Tibial artery (tissue), 4 donors: ENCODE measurements around the gene BATF3.
"Not testable (repeated sequence)": the region's sequence is repeated elsewhere in the genome, so short reads cannot be mapped to it uniquely, and the experiment has no call there.

Experiments used
- DNase-seq, 2 donors: peaks; one replicate each; pipeline ENCODE4 v3.0.0-alpha.2; 2019
- H3K27ac ChIP-seq, 2 donors: fragments of 200-600 bp; sonication (generic) in 1 of 2; 1 replicate in 1 of 2; 2 replicates in 1 of 2; pipeline ENCODE4 v1.5.1; 2018 to 2019; ENCODE audit warnings: mild to moderate bottlenecking in 1 of 2
- H3K27me3 ChIP-seq, 2 donors: fragments of 200-600 bp; sonication (generic) in 1 of 2; one replicate each; pipeline versions ENCODE4 v1.5.1 to v1.6.0; 2016 to 2019
- H3K36me3 ChIP-seq, 3 donors: fragments of 200-600 bp; sonication (generic) in 2 of 3; one replicate each; pipeline ENCODE4 v1.5.1; 2016 to 2019; ENCODE audit warnings: mild to moderate bottlenecking in 2 of 3
- H3K4me1 ChIP-seq, 4 donors: fragments of 200-600 bp; sonication (generic) in 2 of 4; 1 replicate in 3 of 4; 2 replicates in 1 of 4; pipeline ENCODE4 v1.5.1; 2016 to 2019
- H3K4me3 ChIP-seq, 2 donors: fragments of 200-600 bp; sonication (generic) in 1 of 2; 1 replicate in 1 of 2; 2 replicates in 1 of 2; pipeline ENCODE4 v1.5.1; 2018 to 2019; ENCODE audit warnings: mild to moderate bottlenecking in 2 of 2
- H3K9me3 ChIP-seq, 3 donors: fragments of 200-600 bp; sonication (generic) in 1 of 3; one replicate each; pipeline ENCODE4 v1.5.1; 2016 to 2019
- intact Hi-C: fragments of 100-400 bp; cut with DNase I; formaldehyde crosslinking; loops from one replicate; pipeline ENCODE4 v1.15.0; 2023; ENCODE audit warnings: low total_unique reads
- TF ChIP-seq, protein P1 (sequence below), 2 experiments: fragments of 200-600 bp in 1 of 2; fragments of 450-650 bp in 1 of 2; IDR thresholded peaks; one replicate each; pipeline ENCODE4 v1.5.1; 2017 to 2019; ENCODE audit warnings: antibody characterized with exemption in 2 of 2, mild to moderate bottlenecking in 1 of 2, moderate library complexity in 1 of 2

BATF3 gene

DNA sequence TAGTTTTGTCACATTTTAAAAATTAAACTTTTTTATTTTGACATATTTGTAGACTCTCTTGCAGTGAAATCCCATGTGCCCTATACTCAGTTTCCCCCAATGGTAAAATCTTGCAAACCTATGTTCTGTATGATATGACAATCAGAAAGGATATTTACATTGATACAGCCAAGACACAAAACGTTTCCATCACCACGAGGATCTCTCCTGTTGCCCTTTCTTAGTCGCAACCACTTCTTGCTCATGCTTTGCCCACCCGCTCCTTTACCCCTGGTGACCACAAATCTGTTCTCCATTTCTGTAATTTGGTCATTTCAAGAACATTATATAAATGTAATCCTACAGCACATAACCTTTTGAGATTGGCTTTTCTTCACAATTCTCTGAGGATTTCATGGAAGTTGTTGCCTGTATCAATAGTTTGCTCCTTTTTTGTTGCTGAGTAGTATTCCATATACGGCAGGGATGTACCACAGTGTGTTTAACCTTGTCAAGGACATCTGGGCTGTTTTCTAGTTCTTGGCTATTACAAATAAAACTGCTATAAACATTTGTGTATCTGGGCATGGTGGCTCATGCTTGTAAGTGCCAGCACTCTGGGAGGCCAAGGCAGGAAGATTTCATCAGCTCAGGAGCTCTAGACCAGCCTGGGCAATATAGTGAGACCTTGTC, 14.0 kb upstream of the BATF3 start:
- no peak overlapping the region for H3K27ac ChIP-seq
- no peak for DNase-seq
- H3K27me3 ChIP-seq = no peaks in the 10 kb centered on the region
- H3K4me3 ChIP-seq = no peak overlapping the region
- TF ChIP-seq, protein P1, sequence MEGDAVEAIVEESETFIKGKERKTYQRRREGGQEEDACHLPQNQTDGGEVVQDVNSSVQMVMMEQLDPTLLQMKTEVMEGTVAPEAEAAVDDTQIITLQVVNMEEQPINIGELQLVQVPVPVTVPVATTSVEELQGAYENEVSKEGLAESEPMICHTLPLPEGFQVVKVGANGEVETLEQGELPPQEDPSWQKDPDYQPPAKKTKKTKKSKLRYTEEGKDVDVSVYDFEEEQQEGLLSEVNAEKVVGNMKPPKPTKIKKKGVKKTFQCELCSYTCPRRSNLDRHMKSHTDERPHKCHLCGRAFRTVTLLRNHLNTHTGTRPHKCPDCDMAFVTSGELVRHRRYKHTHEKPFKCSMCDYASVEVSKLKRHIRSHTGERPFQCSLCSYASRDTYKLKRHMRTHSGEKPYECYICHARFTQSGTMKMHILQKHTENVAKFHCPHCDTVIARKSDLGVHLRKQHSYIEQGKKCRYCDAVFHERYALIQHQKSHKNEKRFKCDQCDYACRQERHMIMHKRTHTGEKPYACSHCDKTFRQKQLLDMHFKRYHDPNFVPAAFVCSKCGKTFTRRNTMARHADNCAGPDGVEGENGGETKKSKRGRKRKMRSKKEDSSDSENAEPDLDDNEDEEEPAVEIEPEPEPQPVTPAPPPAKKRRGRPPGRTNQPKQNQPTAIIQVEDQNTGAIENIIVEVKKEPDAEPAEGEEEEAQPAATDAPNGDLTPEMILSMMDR (IDR thresholded peaks at IDR 0.05) = no peak
- peaks cover 0 to 6% (median 0%) of the 10 kb centered on the region in 3 donors for H3K9me3 ChIP-seq
- H3K36me3 ChIP-seq = no peaks in the 10 kb centered on the region
- H3K4me1 ChIP-seq = no peaks in the 10 kb centered on the region
- intact Hi-C loops = no loop called here

DNA sequence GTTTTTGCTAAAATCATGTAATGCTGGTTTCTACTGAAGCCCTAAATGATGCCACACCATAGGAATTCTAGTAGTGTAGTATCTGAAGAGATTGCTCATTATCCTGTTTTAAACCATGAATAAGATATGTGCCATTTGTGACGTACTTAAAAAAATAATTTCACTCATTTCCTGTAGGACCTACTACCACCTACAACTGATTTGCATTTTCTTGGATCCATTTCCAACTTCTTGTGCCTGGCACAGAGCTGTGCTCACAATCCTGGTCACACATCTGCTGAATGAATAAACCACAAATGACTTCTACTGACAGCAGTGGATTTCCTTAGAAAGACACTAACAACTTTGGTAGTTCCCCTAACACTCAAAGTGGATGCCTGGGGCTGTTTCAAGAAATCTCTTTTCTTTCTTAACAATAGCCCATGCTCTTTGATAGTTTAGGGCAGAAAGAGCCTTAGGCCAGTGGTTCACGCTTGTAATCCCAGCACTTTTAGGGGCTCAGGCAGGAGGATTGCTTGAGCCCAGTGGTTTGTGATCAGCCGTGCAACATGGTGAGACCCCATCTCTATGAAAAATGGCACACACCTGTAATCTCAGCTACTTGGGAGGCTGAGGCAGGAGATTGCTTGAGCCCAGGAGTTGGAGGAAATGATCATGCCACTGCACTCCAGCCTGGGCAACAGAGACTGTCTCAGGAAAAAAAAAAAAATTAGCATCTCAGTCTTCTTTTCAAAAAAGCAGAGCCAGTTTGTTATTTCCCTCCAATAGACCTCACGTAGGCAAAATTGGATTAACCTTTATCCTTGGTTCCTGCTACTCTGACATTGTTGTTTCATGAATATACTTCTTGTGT, 13.0 kb upstream of the BATF3 start:
- Histone ChIP-seq H3K4me1 (no peaks in the 10 kb centered on the region), H3K9me3 (peaks cover 0 to 6% (median 0%) of the 10 kb centered on the region in 3 donors), H3K4me3 (no peak overlapping the region), H3K27me3 (no peaks in the 10 kb centered on the region), H3K36me3 (no peaks in the 10 kb centered on the region), H3K27ac (no peak overlapping the region)
- intact Hi-C loops = no loop called here
- DNase-seq = no peak
- TF ChIP-seq, protein P1 (IDR thresholded peaks at IDR 0.05) = no peak

DNA sequence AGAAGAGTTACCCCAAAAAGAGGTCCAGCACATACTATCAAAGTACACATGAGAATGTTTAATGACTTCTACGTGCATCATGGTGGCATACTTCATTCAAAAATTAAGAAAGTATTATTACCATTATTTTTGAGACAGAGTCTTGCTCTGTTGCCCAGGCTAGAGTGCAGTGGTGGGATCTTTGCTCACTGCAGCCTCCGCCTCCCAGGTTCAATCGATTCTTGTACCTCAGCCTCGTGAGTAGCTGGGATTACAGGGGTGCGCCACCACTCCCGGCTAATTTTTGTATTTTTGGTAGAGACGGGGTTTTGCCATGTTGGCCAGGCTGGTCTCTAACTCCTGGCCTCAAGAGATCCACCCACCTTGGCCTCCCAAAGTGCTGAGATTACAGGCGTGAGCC, 12.3 kb upstream of the BATF3 start:
- H3K27me3 ChIP-seq, H3K4me1 ChIP-seq, H3K27ac ChIP-seq, H3K36me3 ChIP-seq, intact Hi-C loops, H3K4me3 ChIP-seq, H3K9me3 ChIP-seq, DNase-seq: not testable (repeated sequence)

DNA sequence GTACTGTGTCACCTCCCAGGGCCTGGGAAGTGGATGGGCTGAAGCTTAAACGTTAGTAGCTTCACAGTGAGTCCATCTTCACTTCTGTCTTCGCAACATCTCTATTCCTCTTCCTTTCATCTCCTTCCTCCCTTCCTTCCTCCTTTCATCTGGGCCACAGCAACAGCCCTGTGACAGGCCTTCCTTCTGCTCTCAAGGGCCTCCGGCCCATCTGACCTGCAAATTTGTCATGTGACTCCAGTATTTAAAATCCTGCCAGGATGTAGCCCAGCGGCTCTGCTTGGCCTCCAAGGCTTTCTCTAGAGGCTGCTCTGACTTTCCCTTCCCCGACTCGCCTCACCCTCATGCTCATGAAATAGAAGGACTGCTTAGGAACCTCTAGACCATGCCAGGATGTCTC, 10.9 kb upstream of the BATF3 start:
- H3K27me3 ChIP-seq = no peaks in the 10 kb centered on the region
- TF ChIP-seq, protein P1 (IDR thresholded peaks at IDR 0.05) = no peak
- H3K36me3 ChIP-seq = no peaks in the 10 kb centered on the region
- peaks cover 0 to 6% (median 0%) of the 10 kb centered on the region in 3 donors for H3K9me3 ChIP-seq
- no peak overlapping the region for H3K27ac ChIP-seq
- H3K4me3 ChIP-seq = no peak overlapping the region
- no peaks in the 10 kb centered on the region for H3K4me1 ChIP-seq
- intact Hi-C loops = no loop called here
- no peak for DNase-seq

DNA sequence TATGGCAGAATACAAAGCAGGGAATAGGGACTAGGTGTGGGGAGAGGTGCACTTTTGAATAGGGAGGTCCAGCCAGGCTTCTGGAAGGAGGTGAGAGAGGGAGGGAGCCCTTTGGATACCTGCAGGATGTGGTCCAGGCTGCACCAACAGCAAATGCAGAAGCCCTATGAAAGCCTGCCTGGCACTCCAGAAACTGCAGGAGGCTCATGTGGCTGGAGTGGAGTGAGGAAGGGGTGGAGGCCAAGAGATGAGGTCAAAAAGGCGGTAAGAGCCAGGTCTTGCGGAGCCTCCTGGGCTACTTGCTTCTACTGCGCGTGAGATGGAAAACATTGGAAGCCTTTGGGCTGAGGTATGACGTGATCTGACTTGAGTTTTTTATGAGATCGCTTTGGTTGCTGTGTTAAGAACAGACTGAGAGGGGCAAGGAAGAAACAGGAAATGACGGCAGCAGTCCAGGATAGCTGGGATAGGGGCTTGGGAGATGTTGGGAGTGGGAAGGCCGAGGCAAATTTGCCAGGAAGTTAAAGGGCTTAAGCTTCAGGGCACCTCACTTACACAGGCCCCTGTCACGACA, 4.4 kb upstream of the BATF3 start:
- H3K27me3 ChIP-seq = no peaks in the 10 kb centered on the region
- H3K4me1 ChIP-seq = peaks cover 0 to 17% (median 8%) of the 10 kb centered on the region in 4 donors
- TF ChIP-seq, protein P1 (IDR thresholded peaks at IDR 0.05) = no peak
- H3K36me3 ChIP-seq = no peaks in the 10 kb centered on the region
- no peak overlapping the region for H3K4me3 ChIP-seq
- no peak for DNase-seq
- intact Hi-C loops = no loop called here
- no peaks in the 10 kb centered on the region for H3K9me3 ChIP-seq
- no peak overlapping the region for H3K27ac ChIP-seq

DNA sequence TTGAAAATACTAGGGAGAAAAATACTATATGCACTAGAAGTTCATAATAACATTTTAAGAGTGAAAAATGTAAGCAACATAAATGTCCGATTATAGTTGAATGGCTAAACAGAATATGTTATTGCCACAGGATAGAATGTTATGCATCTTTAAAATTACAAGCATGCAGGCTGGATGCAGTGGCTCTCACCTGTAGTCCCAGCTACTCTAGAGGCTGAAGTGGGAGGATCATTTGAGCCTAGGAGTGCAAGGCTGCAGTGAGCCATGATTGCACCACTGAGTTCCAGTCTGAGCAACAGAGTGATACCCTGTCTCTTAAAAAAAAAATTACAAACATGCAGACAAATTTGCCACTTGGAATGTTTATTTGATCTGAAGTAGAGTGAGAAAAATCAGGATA, 3.0 kb upstream of the BATF3 start:
- TF ChIP-seq, protein P1 (IDR thresholded peaks at IDR 0.05) = no peak
- H3K27me3 ChIP-seq = no peaks in the 10 kb centered on the region
- H3K9me3 ChIP-seq = no peaks in the 10 kb centered on the region
- H3K27ac ChIP-seq = no peak overlapping the region
- H3K4me1 ChIP-seq = peaks cover 0 to 24% (median 13%) of the 10 kb centered on the region in 4 donors
- no peak for DNase-seq
- no peaks in the 10 kb centered on the region for H3K36me3 ChIP-seq
- intact Hi-C loops = no loop called here
- no peak overlapping the region for H3K4me3 ChIP-seq
